ENCODE results near the gene CLCN3. TPM values are rescaled to one million over a fixed set of nuclear protein-coding genes. Genes with fewer than 3 reads are reported as not detected.
"Not testable (repeated sequence)": the region's sequence is repeated elsewhere in the genome, so short reads cannot be mapped to it uniquely, and the experiment has no call there.

The CLCN3 gene
- total RNA-seq, 4 donors from 2014 or later = 14.0 to 61.5 (median 44.7) TPM

DNA sequence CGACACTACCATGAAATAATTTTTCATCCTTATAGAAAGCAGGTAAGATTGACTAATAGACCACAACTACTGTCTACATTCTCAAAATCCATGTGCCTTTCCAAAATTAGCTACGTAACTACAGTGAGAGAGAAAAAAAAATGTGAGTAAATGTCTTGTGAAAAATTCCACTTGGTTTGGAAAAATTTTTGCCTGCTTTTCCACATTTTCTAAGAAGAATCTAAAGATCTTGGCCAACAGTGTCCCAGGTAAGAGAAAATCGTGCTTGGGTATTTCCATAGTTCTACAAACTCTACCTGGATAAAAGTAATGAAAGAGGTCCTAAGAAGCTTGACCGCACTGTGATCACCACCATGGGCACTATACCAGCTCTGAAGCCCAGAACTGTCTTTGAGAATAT lies 1.4 kb upstream of the CLCN3 start:
- no peak for TF ChIP-seq POLR2A (IDR thresholded peaks at IDR 0.05)
- TF ChIP-seq, protein P1, sequence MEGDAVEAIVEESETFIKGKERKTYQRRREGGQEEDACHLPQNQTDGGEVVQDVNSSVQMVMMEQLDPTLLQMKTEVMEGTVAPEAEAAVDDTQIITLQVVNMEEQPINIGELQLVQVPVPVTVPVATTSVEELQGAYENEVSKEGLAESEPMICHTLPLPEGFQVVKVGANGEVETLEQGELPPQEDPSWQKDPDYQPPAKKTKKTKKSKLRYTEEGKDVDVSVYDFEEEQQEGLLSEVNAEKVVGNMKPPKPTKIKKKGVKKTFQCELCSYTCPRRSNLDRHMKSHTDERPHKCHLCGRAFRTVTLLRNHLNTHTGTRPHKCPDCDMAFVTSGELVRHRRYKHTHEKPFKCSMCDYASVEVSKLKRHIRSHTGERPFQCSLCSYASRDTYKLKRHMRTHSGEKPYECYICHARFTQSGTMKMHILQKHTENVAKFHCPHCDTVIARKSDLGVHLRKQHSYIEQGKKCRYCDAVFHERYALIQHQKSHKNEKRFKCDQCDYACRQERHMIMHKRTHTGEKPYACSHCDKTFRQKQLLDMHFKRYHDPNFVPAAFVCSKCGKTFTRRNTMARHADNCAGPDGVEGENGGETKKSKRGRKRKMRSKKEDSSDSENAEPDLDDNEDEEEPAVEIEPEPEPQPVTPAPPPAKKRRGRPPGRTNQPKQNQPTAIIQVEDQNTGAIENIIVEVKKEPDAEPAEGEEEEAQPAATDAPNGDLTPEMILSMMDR (IDR thresholded peaks at IDR 0.05) = no peak
- Histone ChIP-seq H3K4me1 (peaks cover 0 to 30% (median 4%) of the 10 kb centered on the region in 4 donors), H3K27ac (peak overlapping the region; percentile 90 to 98 (median 96)), H3K36me3 (no peaks in the 10 kb centered on the region), H3K4me3 (peak overlapping the region in 2 of 4 donors; percentile 76 to 77), H3K27me3 (no peaks in the 10 kb centered on the region), H3K9me3 (no peaks in the 10 kb centered on the region)
- no peak for DNase-seq

DNA sequence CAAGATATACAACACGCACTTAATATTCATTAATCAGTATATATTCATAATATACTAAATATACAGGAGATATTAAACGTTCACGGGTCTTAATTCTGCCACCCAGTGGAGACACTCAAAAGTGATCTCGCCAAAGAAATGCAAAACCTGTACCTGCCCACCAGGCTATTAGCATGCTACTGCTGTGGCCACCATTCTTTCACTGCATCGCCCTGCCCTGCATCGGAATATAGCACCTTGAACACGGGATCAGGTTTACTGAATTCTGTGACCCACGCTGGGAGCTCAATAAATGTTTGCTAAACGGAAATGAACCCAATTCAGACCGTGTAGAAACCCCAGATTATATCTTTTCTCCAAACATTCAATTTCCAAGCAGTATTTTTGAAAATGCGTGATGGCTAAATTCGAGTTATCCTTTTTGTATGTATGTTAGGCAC lies 840 bp upstream of the CLCN3 start:
- Histone ChIP-seq H3K4me3 (peak overlapping the region; percentile 56 to 77 (median 66)), H3K4me1 (peaks cover 0 to 30% (median 4%) of the 10 kb centered on the region in 4 donors), H3K36me3 (no peaks in the 10 kb centered on the region), H3K9me3 (no peaks in the 10 kb centered on the region), H3K27me3 (no peaks in the 10 kb centered on the region), H3K27ac (peak overlapping the region; percentile 90 to 98 (median 96))
- TF ChIP-seq POLR2A (IDR thresholded peaks at IDR 0.05) = peak in 1 of 2 donors; percentile 21
- TF ChIP-seq, protein P1 (IDR thresholded peaks at IDR 0.05) = peak; percentile 35 to 74 (median 58)
- DNase-seq = peak; percentile 55 to 84 (median 75)

DNA sequence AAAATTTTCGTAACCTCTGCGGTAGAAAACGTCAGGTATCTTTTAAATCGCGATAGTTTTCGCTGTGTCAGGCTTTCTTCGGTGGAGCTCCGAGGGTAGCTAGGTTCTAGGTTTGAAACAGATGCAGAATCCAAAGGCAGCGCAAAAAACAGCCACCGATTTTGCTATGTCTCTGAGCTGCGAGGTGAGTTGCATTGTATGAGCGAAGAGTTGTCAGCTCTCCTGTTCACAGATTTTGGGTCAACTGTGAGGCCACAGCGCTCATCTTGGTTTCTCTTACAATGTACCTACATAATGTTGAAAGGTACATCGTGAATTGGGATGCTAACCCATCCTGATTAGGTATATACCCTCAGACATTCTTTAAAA lies 486 bp downstream of the CLCN3 start:
- peaks cover 0 to 30% (median 4%) of the 10 kb centered on the region in 4 donors for H3K4me1 ChIP-seq
- DNase-seq = peak in 1 of 3 donors; percentile 56
- H3K9me3 ChIP-seq = no peaks in the 10 kb centered on the region
- H3K27me3 ChIP-seq = no peaks in the 10 kb centered on the region
- H3K36me3 ChIP-seq = no peaks in the 10 kb centered on the region
- peak overlapping the region; percentile 56 to 77 (median 66) for H3K4me3 ChIP-seq
- peak overlapping the region; percentile 90 to 98 (median 96) for H3K27ac ChIP-seq
- TF ChIP-seq, protein P1 (IDR thresholded peaks at IDR 0.05) = no peak
- no peak for TF ChIP-seq POLR2A (IDR thresholded peaks at IDR 0.05)

DNA sequence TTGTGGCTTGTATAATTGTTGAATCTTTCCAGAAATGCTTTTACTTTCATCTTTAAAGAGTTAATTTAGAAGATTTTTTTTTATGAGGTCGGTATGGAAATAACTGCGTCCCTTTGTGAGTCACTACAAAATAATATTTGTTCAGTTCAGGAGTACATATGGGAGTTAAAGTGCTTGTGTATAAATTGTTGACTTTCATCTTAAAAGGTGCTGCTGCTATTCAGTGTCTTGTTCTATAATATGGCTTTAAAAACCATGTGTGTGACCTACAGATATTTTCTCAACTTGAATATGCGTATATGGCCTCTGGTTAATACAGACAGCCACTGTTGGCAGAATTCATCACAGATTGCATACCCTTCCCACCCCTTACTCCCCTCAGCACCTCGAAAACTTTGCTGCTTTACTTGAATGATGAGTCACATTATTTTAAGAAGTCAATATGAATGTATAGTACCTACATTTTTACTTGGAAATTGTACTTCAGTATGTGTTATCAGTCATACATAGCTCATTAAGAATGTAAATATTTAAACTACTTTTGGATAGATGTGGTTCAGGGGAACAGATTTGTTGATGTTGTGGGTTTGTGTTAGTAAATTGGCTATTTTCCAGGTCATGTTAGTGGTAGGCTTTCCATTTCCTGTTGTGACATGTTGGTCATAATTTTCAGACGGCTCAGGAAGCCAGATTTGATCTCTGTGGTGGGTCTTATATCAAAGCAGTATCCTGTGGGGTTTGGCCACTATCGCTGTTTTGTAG lies 1.5 kb downstream of the CLCN3 start:
- H3K4me1 ChIP-seq = peaks cover 0 to 29% (median 4%) of the 10 kb centered on the region in 4 donors

DNA sequence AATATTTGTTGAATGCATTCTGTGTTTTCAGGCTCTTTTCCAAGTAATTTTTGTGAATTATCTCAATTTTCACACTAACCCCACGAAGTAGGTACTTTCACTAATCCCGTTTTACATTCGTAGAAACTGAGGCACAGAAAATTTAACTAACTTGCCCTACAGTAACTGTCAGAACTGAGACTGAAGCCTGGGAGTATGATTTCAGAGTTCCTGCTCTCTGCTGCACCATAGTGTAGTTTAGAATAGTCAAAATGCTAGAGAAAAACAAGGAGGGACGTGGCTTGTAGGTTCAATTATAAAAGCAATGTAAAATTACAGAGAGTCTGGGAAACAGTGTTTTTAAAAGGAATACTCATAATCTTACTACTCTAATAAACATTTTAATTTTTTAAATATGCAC lies 2.2 kb downstream of the CLCN3 start:
- no peak for DNase-seq
- peaks cover 0 to 28% (median 4%) of the 10 kb centered on the region in 4 donors for H3K4me1 ChIP-seq
- H3K27me3 ChIP-seq = no peaks in the 10 kb centered on the region
- peak overlapping the region in 2 of 4 donors; percentile 76 to 77 for H3K4me3 ChIP-seq
- H3K36me3 ChIP-seq = no peaks in the 10 kb centered on the region
- H3K9me3 ChIP-seq = no peaks in the 10 kb centered on the region
- peak overlapping the region in 3 of 4 donors; percentile 4 to 98 (median 53) for H3K27ac ChIP-seq
- TF ChIP-seq, protein P1 (IDR thresholded peaks at IDR 0.05) = no peak
- no peak for TF ChIP-seq POLR2A (IDR thresholded peaks at IDR 0.05)

More for the DNA sequence above, 1.5 kb downstream of the CLCN3 start:
- TF ChIP-seq, protein P1 (IDR thresholded peaks at IDR 0.05) = no peak
- TF ChIP-seq POLR2A (IDR thresholded peaks at IDR 0.05) = no peak
- Histone ChIP-seq H3K4me3 (peak overlapping the region in 3 of 4 donors; percentile 56 to 77 (median 76)), H3K9me3 (no peaks in the 10 kb centered on the region), H3K27me3 (no peaks in the 10 kb centered on the region), H3K36me3 (no peaks in the 10 kb centered on the region), H3K27ac (peak overlapping the region; percentile 4 to 98 (median 48))
- no peak for DNase-seq

DNA sequence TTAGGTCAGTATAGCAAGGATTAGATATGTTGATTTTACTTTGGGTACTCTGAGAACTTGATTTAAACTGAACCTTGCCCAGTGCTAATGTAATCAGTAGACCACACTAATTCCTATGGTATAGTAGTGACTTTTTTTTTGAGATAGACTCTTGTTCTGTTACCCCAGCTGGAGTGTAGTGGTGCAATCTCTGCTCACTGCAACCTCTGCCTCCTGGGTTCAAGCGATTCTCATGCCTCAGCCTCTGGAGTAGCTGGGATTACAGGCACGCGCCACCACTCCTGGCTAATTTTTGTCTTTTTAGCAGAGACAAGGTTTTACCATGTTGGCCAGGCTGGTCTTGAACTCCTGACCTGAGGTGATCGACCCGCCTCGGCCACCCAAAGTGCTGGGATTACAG lies 3.6 kb downstream of the CLCN3 start:
- not testable (repeated sequence) for H3K36me3 ChIP-seq, H3K27me3 ChIP-seq, H3K9me3 ChIP-seq, H3K4me3 ChIP-seq, H3K27ac ChIP-seq, DNase-seq
- H3K4me1 ChIP-seq = peaks cover 0 to 26% (median 4%) of the 10 kb centered on the region in 4 donors
